ENCODE measurements around the gene KATNIP. TPM values are rescaled to one million over a fixed set of nuclear protein-coding genes. Genes with fewer than 3 reads are reported as not detected.
A peak's percentile ranks its signal among the peaks of the same experiment; 100 is the strongest.

Gene KATNIP
- total RNA-seq, 1 experiment from 2014 or later: 23.0 TPM

DNA sequence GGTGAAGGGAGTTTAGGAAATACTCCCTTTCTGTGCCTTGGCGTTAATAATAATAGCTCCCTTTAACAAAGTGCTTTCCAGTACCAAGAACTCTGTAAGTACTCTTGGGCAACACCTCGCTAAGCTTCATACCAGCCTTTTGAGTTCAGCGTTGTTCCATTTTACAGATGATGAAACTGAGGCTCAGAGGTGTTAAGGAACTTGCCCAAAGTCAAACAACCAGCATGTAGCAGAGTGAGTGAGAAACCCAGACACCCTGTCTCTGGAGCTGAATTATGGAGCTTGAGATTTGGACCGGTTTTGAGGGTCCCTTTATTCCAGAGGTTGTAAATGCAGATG, 607 bp downstream of the KATNIP start:
- DNase-seq (ENCODE audit: low spot score) (no peak), ATAC-seq (no peak)
- H3K36me3 Mint-ChIP-seq: peaks cover 7% of the 10 kb centered on the region
- TF ChIP-seq, protein P1, sequence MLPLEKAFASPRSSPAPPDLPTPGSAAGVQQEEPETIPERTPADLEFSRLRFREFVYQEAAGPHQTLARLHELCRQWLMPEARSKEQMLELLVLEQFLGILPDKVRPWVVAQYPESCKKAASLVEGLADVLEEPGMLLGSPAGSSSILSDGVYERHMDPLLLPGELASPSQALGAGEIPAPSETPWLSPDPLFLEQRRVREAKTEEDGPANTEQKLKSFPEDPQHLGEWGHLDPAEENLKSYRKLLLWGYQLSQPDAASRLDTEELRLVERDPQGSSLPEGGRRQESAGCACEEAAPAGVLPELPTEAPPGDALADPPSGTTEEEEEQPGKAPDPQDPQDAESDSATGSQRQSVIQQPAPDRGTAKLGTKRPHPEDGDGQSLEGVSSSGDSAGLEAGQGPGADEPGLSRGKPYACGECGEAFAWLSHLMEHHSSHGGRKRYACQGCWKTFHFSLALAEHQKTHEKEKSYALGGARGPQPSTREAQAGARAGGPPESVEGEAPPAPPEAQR (CRISPR knock-in tag; IDR thresholded peaks at IDR 0.05): no peak
- TF ChIP-seq, protein P2, sequence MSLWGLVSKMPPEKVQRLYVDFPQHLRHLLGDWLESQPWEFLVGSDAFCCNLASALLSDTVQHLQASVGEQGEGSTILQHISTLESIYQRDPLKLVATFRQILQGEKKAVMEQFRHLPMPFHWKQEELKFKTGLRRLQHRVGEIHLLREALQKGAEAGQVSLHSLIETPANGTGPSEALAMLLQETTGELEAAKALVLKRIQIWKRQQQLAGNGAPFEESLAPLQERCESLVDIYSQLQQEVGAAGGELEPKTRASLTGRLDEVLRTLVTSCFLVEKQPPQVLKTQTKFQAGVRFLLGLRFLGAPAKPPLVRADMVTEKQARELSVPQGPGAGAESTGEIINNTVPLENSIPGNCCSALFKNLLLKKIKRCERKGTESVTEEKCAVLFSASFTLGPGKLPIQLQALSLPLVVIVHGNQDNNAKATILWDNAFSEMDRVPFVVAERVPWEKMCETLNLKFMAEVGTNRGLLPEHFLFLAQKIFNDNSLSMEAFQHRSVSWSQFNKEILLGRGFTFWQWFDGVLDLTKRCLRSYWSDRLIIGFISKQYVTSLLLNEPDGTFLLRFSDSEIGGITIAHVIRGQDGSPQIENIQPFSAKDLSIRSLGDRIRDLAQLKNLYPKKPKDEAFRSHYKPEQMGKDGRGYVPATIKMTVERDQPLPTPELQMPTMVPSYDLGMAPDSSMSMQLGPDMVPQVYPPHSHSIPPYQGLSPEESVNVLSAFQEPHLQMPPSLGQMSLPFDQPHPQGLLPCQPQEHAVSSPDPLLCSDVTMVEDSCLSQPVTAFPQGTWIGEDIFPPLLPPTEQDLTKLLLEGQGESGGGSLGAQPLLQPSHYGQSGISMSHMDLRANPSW (CRISPR knock-in tag; conservative IDR thresholded peaks at IDR 0.05; ENCODE audit: low read depth): no peak
- POLR2A ChIA-PET: interaction anchor here (1.6 kb wide), 1 partner anchor 9 kb away, joined by 3 read pairs; no protein-coding TSS in a partner anchor
- peak overlapping the region; percentile 100 for H3K4me3 Mint-ChIP-seq
- H3K9me3 Mint-ChIP-seq: no peaks in the 10 kb centered on the region
- H3K4me1 Mint-ChIP-seq: peaks cover 18% of the 10 kb centered on the region
- peaks cover 2% of the 10 kb centered on the region; the same call in 1 of the 2 replicates for H3K27me3 Mint-ChIP-seq (ENCODE audit: low read depth)
- CTCF ChIA-PET: interaction anchor here (0.8 to 2.2 kb wide), 6 partner anchors 34 to 326 kb away, joined by 3 to 20 read pairs (median 6); no protein-coding TSS in a partner anchor
- peak overlapping the region; percentile 96 for H3K27ac Mint-ChIP-seq

DNA sequence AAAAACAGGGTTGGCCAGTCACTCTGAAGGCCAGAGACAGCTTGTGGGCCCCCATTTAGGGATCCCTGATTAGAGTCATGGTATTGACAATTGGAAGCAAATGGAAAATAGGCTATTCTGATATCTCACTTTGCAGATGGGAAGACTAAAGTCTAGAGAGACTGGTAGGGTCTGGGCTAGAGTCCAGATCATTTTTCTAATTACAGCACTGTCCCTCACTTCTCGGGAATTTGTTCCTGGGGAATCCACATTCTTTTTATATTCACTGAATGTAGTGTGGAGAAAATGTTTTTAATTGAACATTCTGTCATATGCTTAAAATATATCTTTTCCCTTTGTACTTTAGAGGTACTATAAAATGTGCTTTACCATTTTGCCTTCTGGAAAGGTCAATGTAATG, 1.1 kb downstream of the KATNIP start:
- TF ChIP-seq EMX1 (CRISPR knock-in tag; IDR thresholded peaks at IDR 0.05): no peak
- TF ChIP-seq KAT7 (CRISPR knock-in tag; IDR thresholded peaks at IDR 0.05; ENCODE audit: borderline replicate concordance): no peak
- TF ChIP-seq, protein P3, sequence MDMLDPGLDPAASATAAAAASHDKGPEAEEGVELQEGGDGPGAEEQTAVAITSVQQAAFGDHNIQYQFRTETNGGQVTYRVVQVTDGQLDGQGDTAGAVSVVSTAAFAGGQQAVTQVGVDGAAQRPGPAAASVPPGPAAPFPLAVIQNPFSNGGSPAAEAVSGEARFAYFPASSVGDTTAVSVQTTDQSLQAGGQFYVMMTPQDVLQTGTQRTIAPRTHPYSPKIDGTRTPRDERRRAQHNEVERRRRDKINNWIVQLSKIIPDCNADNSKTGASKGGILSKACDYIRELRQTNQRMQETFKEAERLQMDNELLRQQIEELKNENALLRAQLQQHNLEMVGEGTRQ (CRISPR knock-in tag; IDR thresholded peaks at IDR 0.05): no peak
- TF ChIP-seq, protein P4, sequence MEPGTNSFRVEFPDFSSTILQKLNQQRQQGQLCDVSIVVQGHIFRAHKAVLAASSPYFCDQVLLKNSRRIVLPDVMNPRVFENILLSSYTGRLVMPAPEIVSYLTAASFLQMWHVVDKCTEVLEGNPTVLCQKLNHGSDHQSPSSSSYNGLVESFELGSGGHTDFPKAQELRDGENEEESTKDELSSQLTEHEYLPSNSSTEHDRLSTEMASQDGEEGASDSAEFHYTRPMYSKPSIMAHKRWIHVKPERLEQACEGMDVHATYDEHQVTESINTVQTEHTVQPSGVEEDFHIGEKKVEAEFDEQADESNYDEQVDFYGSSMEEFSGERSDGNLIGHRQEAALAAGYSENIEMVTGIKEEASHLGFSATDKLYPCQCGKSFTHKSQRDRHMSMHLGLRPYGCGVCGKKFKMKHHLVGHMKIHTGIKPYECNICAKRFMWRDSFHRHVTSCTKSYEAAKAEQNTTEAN (CRISPR knock-in tag; IDR thresholded peaks at IDR 0.05): no peak
- TF ChIP-seq, protein P5, sequence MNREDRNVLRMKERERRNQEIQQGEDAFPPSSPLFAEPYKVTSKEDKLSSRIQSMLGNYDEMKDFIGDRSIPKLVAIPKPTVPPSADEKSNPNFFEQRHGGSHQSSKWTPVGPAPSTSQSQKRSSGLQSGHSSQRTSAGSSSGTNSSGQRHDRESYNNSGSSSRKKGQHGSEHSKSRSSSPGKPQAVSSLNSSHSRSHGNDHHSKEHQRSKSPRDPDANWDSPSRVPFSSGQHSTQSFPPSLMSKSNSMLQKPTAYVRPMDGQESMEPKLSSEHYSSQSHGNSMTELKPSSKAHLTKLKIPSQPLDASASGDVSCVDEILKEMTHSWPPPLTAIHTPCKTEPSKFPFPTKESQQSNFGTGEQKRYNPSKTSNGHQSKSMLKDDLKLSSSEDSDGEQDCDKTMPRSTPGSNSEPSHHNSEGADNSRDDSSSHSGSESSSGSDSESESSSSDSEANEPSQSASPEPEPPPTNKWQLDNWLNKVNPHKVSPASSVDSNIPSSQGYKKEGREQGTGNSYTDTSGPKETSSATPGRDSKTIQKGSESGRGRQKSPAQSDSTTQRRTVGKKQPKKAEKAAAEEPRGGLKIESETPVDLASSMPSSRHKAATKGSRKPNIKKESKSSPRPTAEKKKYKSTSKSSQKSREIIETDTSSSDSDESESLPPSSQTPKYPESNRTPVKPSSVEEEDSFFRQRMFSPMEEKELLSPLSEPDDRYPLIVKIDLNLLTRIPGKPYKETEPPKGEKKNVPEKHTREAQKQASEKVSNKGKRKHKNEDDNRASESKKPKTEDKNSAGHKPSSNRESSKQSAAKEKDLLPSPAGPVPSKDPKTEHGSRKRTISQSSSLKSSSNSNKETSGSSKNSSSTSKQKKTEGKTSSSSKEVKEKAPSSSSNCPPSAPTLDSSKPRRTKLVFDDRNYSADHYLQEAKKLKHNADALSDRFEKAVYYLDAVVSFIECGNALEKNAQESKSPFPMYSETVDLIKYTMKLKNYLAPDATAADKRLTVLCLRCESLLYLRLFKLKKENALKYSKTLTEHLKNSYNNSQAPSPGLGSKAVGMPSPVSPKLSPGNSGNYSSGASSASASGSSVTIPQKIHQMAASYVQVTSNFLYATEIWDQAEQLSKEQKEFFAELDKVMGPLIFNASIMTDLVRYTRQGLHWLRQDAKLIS (CRISPR knock-in tag; IDR thresholded peaks at IDR 0.05; ENCODE audit: borderline replicate concordance): no peak
- POLR2A ChIA-PET: interaction anchor here (1.6 kb wide), 1 partner anchor 8 kb away, joined by 3 read pairs; no protein-coding TSS in a partner anchor
- peak overlapping the region; percentile 72 for H3K27ac Mint-ChIP-seq
- DNase-seq (ENCODE audit: low spot score) (no peak), ATAC-seq (no peak)
- peaks cover 18% of the 10 kb centered on the region for H3K4me1 Mint-ChIP-seq
- peaks cover 2% of the 10 kb centered on the region; the same call in 1 of the 2 replicates for H3K27me3 Mint-ChIP-seq (ENCODE audit: low read depth)
- H3K4me3 Mint-ChIP-seq: peak overlapping the region; percentile 100
- peaks cover 5% of the 10 kb centered on the region for H3K36me3 Mint-ChIP-seq
- no peaks in the 10 kb centered on the region for H3K9me3 Mint-ChIP-seq
- CTCF ChIA-PET: no interaction called here

DNA sequence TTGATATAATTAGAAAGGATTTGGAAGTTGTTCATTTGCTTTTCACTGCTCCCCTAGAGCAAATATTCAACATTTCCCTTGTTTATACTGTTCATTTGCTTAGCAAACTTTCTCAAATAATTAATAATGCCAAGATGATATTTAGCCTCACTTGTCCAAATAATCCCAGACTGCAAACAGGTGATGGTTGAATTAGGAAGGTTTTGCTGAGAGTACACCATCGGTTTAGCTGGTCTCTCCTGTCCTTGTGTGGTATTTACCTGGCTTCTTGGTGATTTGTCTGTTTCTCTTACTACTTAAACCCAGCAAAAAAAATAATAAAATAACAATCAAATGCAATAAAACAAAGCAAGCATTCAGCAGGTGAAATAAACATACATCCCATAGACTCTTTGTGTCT, 6.5 kb downstream of the KATNIP start:
- Mint-ChIP-seq H3K27ac (no peak overlapping the region), H3K4me1 (peaks cover 2% of the 10 kb centered on the region; the same call in 1 of the 2 replicates), H3K9me3 (no peaks in the 10 kb centered on the region), H3K4me3 (no peak overlapping the region), H3K27me3 (ENCODE audit: low read depth) (no peaks in the 10 kb centered on the region), H3K36me3 (no peaks in the 10 kb centered on the region)
- no peak for ATAC-seq
- POLR2A ChIA-PET: no interaction called here
- DNase-seq (ENCODE audit: low spot score): no peak
- TF ChIP-seq RORB (CRISPR knock-in tag; IDR thresholded peaks at IDR 0.05) (no peak), PRRX2 (CRISPR knock-in tag; IDR thresholded peaks at IDR 0.05) (no peak), EMX1 (CRISPR knock-in tag; IDR thresholded peaks at IDR 0.05) (no peak)
- TF ChIP-seq, protein P6, sequence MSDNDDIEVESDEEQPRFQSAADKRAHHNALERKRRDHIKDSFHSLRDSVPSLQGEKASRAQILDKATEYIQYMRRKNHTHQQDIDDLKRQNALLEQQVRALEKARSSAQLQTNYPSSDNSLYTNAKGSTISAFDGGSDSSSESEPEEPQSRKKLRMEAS (CRISPR knock-in tag; IDR thresholded peaks at IDR 0.05): no peak
- TF ChIP-seq, protein P5 (CRISPR knock-in tag; IDR thresholded peaks at IDR 0.05; ENCODE audit: borderline replicate concordance): no peak
- TF ChIP-seq, protein P7, sequence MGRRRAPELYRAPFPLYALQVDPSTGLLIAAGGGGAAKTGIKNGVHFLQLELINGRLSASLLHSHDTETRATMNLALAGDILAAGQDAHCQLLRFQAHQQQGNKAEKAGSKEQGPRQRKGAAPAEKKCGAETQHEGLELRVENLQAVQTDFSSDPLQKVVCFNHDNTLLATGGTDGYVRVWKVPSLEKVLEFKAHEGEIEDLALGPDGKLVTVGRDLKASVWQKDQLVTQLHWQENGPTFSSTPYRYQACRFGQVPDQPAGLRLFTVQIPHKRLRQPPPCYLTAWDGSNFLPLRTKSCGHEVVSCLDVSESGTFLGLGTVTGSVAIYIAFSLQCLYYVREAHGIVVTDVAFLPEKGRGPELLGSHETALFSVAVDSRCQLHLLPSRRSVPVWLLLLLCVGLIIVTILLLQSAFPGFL (CRISPR knock-in tag; IDR thresholded peaks at IDR 0.05; ENCODE audit: borderline replicate concordance): no peak
- CTCF ChIA-PET: no interaction called here
